HepG2 (cell line): ENCODE measurements around the gene TMEM196. TPM values are rescaled to one million over a fixed set of nuclear protein-coding genes. Genes with fewer than 3 reads are reported as not detected.

Experiments used
- ARNTL ChIP-seq: sonication (generic); formaldehyde crosslinking; IDR thresholded peaks from 2 replicates; pipeline ENCODE4 v1.4.0; 2020; ENCODE audit warnings: mild to moderate bottlenecking, missing genetic modification reagents
- CBFB ChIP-seq: sonication (generic); formaldehyde crosslinking; IDR thresholded peaks from 2 replicates; pipeline ENCODE4 v1.4.0; 2020; ENCODE audit warnings: missing genetic modification reagents
- HMG20A ChIP-seq: IDR thresholded peaks from 2 replicates; pipeline ENCODE4 v1.6.1; 2016; ENCODE audit warnings: borderline replicate concordance
- HNRNPL ChIP-seq: fragments of 200-400 bp; formaldehyde crosslinking; IDR thresholded peaks from 2 replicates; pipeline ENCODE4 v1.6.1; 2017; ENCODE audit warnings: mild to moderate bottlenecking, low read depth, low read length
- ZNF407 ChIP-seq: sonication (generic); formaldehyde crosslinking; IDR thresholded peaks from one replicate; pipeline ENCODE4 v1.5.1; 2020; ENCODE audit warnings: mild to moderate bottlenecking, missing genetic modification reagents; ENCODE audit errors: not compliant biosample characterization
- ZNF577 ChIP-seq: sonication (generic); formaldehyde crosslinking; IDR thresholded peaks from 2 replicates; pipeline ENCODE4 v1.4.0; 2020; ENCODE audit warnings: mild to moderate bottlenecking, low read depth, missing genetic modification reagents, borderline replicate concordance
- polyA plus RNA-seq, 8 experiments: library from polyadenylated mRNA; depleted of rRNA in 3 of 8; stranded (reverse) in 7 of 8; unstranded in 1 of 8; fragments of >200 nt; fragmentation: Illumina TruSeq in 4 of 8; extraction: Trizol in 4 of 8; gene quantifications; 2 replicates each; pipeline versions ENCODE4 v1.2.1 to v1.2.3, GENCODE V29; 2011 to 2016; ENCODE audit warnings: low read depth in 4 of 8, missing spikeins in 1 of 8, mixed read lengths in 1 of 8; ENCODE audit not compliant: insufficient read depth in 1 of 8
- total RNA-seq, 5 experiments: library from RNA; depleted of rRNA; stranded (reverse); fragments of >200 nt; fragmentation: Illumina TruSeq; extraction: Trizol; gene quantifications; 2 replicates each; pipeline ENCODE4 v1.2.3, GENCODE V29; 2016; ENCODE audit warnings: low read depth in 1 of 5
- TF ChIP-seq, protein P1 (sequence below): sonication (generic); formaldehyde crosslinking; IDR thresholded peaks from 2 replicates; pipeline ENCODE4 v1.5.1; 2020; ENCODE audit warnings: missing genetic modification reagents, mild to moderate bottlenecking, borderline replicate concordance
- TF ChIP-seq, protein P2 (sequence below): IDR thresholded peaks from 2 replicates; pipeline ENCODE4 v1.6.1; 2012; ENCODE audit warnings: low read length, improper control_type of control experiment
- TF ChIP-seq, protein P3 (sequence below): sonication (generic); formaldehyde crosslinking; IDR thresholded peaks from 2 replicates; pipeline ENCODE4 v1.5.1; 2020; ENCODE audit warnings: mild to moderate bottlenecking, moderate library complexity, missing genetic modification reagents
- TF ChIP-seq, protein P4 (sequence below): sonication (generic); formaldehyde crosslinking; IDR thresholded peaks from 2 replicates; pipeline ENCODE4 v1.8.1; 2023; ENCODE audit warnings: mild to moderate bottlenecking, inconsistent platforms, moderate library complexity, missing genetic modification reagents, borderline replicate concordance

The TMEM196 gene
- total and polyA plus RNA-seq, 2 of the 13 experiments (the other 11 are each of a cell fraction or from before 2014, with no cell fraction given), result not detected

DNA sequence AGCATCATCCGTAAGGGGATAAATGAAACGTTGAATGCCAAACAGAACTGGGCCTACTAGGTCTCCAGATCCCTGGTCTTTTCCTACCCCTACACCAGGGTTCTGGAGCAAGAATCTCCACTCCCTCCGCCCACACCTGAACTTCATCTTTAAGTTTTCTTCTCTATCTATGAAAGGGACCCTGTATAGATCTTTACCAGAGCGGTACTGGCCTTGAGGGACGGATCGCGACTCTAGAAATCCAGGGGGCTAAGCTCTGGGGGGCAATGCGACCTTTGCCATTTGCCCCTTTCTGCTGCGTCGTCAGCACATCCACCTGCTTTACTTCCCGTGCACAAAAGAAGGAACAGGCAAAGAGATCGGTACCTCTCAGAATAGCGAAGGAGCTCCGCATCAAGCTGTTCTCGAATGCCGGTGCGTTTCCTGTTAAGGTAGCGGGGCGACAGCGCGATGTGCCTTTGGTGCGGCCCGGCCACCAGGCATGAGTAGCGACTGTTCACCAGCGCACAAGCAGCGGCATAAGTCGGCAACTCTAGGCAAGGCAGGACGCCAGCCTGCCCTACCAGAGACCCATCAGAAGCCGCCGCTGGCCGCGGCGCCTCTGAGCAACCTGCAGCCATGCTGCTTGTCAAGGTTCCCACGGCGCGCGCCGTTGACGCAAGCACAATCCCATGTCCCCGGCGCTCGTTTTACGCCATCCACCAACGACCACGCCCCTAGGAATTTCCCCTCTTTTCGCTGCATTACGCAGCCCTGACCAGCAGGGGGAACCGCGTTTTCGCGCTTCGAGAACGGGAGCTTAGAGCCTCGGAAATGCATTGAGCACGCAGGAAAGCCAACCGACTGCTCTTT is 64.8 kb downstream of the TMEM196 start, which contains the start of gene POLR1F (continued):
- TF ChIP-seq ZNF407 (CRISPR knock-in tag) (peak; percentile 63), ZNF577 (CRISPR knock-in tag) (no peak), HMG20A (CRISPR knock-in tag) (no peak; the same call in 1 of the 2 replicates), CBFB (CRISPR knock-in tag) (peak; percentile 60), ARNTL (0 out of 2 replicates have a peak, but pooled peaks have one; percentile 41), HNRNPL (no peak)
- TF ChIP-seq, protein P1, sequence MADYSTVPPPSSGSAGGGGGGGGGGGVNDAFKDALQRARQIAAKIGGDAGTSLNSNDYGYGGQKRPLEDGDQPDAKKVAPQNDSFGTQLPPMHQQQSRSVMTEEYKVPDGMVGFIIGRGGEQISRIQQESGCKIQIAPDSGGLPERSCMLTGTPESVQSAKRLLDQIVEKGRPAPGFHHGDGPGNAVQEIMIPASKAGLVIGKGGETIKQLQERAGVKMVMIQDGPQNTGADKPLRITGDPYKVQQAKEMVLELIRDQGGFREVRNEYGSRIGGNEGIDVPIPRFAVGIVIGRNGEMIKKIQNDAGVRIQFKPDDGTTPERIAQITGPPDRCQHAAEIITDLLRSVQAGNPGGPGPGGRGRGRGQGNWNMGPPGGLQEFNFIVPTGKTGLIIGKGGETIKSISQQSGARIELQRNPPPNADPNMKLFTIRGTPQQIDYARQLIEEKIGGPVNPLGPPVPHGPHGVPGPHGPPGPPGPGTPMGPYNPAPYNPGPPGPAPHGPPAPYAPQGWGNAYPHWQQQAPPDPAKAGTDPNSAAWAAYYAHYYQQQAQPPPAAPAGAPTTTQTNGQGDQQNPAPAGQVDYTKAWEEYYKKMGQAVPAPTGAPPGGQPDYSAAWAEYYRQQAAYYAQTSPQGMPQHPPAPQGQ (CRISPR knock-in tag), result 0 out of 2 replicates have a peak, but pooled peaks have one; percentile 32
- TF ChIP-seq, protein P2, sequence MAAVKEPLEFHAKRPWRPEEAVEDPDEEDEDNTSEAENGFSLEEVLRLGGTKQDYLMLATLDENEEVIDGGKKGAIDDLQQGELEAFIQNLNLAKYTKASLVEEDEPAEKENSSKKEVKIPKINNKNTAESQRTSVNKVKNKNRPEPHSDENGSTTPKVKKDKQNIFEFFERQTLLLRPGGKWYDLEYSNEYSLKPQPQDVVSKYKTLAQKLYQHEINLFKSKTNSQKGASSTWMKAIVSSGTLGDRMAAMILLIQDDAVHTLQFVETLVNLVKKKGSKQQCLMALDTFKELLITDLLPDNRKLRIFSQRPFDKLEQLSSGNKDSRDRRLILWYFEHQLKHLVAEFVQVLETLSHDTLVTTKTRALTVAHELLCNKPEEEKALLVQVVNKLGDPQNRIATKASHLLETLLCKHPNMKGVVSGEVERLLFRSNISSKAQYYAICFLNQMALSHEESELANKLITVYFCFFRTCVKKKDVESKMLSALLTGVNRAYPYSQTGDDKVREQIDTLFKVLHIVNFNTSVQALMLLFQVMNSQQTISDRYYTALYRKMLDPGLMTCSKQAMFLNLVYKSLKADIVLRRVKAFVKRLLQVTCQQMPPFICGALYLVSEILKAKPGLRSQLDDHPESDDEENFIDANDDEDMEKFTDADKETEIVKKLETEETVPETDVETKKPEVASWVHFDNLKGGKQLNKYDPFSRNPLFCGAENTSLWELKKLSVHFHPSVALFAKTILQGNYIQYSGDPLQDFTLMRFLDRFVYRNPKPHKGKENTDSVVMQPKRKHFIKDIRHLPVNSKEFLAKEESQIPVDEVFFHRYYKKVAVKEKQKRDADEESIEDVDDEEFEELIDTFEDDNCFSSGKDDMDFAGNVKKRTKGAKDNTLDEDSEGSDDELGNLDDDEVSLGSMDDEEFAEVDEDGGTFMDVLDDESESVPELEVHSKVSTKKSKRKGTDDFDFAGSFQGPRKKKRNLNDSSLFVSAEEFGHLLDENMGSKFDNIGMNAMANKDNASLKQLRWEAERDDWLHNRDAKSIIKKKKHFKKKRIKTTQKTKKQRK, result no peak
- TF ChIP-seq, protein P3, sequence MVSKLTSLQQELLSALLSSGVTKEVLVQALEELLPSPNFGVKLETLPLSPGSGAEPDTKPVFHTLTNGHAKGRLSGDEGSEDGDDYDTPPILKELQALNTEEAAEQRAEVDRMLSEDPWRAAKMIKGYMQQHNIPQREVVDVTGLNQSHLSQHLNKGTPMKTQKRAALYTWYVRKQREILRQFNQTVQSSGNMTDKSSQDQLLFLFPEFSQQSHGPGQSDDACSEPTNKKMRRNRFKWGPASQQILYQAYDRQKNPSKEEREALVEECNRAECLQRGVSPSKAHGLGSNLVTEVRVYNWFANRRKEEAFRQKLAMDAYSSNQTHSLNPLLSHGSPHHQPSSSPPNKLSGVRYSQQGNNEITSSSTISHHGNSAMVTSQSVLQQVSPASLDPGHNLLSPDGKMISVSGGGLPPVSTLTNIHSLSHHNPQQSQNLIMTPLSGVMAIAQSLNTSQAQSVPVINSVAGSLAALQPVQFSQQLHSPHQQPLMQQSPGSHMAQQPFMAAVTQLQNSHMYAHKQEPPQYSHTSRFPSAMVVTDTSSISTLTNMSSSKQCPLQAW (CRISPR knock-in tag), result peak; percentile 52; the same call in 1 of the 2 replicates
- TF ChIP-seq, protein P4, sequence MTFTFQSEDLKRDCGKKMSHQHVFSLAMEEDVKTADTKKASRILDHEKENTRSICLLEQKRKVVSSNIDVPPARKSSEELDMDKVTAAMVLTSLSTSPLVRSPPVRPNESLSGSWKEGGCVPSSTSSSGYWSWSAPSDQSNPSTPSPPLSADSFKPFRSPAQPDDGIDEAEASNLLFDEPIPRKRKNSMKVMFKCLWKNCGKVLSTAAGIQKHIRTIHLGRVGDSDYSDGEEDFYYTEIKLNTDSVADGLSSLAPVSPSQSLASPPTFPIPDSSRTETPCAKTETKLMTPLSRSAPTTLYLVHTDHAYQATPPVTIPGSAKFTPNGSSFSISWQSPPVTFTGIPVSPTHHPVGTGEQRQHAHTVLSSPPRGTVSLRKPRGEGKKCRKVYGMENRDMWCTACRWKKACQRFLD (CRISPR knock-in tag), result 0 out of 2 replicates have a peak, but pooled peaks have one; percentile 32
